GM12874 (cell line): ENCODE results near the gene COX4I1.

Experiments used
- TF ChIP-seq, protein P1 (sequence below): IDR thresholded peaks from 2 replicates; pipeline ENCODE4 v1.5.1; 2011; ENCODE audit warnings: low read depth, mild to moderate bottlenecking, control low read depth, low read length, moderate library complexity; ENCODE audit not compliant: insufficient read depth

The COX4I1 gene

DNA sequence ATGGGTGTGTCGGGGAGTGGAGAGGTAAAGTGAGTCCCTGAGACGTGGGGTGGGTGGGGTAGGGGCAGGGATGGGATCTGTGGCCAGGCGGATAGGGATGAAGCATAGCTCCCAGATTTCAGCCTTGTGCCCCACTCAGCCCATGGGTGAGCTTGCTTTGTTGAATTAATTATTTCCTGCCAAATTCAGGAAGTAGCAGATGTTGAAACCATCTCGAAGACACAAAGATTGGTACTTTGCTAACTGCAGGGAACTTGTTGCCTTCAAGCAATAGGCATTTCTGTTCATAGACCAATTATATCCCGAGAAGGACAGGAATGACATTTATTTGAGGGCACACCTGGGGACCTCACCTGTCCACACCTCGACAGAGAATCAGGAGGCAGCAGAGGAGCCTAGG, 37.6 kb upstream of the COX4I1 start:
- TF ChIP-seq, protein P1, sequence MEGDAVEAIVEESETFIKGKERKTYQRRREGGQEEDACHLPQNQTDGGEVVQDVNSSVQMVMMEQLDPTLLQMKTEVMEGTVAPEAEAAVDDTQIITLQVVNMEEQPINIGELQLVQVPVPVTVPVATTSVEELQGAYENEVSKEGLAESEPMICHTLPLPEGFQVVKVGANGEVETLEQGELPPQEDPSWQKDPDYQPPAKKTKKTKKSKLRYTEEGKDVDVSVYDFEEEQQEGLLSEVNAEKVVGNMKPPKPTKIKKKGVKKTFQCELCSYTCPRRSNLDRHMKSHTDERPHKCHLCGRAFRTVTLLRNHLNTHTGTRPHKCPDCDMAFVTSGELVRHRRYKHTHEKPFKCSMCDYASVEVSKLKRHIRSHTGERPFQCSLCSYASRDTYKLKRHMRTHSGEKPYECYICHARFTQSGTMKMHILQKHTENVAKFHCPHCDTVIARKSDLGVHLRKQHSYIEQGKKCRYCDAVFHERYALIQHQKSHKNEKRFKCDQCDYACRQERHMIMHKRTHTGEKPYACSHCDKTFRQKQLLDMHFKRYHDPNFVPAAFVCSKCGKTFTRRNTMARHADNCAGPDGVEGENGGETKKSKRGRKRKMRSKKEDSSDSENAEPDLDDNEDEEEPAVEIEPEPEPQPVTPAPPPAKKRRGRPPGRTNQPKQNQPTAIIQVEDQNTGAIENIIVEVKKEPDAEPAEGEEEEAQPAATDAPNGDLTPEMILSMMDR = no peak

DNA sequence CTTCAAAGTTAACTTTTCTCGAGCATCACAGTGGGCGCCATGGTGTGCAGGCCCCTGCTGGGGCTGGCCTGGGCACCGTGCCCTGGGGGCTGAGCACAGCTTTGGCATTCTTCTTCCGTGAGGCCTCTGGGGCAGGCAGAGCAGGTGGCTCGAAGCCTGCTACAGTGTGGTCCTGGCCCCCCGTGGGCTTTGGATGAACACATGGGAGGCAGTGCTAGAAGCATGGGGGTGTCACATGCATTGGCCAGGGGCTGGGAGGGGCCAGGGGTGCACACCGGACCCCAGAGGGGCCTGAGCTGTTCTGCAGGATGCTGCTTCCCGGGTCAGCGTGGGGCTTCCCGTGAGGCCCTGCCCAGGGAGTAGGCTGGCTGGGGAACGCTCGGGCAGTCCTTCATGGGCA, 36.5 kb upstream of the COX4I1 start:
- TF ChIP-seq, protein P1 = no peak

DNA sequence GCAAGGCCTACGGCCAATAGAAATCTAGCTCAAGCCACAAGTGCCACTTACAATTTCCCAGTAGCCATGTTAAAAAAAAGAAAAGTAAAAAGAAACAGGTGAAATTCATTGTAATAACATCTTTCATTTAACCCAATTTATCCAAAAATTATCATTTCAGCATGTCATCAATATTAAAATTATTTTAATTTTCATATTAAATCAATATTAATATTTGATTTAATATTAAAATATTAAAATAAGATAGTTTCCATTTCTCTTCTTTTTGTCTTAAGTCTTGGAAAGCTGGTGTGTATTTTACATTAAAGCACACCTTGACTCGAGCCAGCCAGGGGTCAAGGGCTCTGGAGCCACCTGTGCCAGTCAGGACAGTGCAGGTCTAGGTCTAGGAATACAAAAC, 35.9 kb upstream of the COX4I1 start:
- TF ChIP-seq, protein P1 = no peak

DNA sequence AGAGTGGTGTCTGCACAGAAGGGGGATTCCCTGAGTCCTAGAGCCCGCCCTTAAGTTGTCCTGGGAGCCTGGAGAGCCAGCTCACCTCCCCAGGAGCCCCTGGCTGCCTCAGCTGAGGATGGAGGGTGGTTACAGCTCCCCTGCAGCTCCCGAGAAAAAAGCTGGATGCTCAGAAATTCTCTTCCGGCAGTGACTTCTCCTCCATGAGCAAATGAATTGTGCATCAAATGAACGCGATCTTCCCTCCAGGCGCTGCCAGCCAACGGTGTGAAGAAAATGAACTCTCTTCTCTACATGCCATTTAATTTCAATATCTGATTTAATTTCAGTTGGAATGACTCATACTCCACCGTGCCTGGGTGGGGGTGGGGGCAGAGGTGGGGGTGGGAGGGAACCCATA, 34.3 kb upstream of the COX4I1 start:
- TF ChIP-seq, protein P1 = no peak

DNA sequence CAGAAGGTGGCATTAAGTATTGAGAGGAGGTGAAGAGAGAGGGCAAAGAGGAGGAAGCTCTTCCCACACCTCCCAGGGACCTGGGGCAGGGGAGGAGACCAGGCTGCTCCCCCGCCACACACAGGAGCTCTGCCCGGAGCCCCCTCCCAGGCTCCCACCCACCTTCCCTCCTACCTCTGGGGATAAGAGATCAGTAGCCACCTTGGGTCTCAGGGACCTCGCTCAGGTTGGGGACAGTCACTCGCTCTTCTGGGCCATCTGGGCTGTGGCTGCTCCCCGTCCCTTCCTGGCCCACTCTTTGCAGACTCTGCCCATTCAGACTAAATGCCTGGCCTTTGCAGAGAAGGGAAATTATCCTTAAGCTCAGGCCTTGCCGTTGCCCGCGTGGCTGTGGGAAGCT, 33.7 kb upstream of the COX4I1 start:
- TF ChIP-seq, protein P1 = no peak

DNA sequence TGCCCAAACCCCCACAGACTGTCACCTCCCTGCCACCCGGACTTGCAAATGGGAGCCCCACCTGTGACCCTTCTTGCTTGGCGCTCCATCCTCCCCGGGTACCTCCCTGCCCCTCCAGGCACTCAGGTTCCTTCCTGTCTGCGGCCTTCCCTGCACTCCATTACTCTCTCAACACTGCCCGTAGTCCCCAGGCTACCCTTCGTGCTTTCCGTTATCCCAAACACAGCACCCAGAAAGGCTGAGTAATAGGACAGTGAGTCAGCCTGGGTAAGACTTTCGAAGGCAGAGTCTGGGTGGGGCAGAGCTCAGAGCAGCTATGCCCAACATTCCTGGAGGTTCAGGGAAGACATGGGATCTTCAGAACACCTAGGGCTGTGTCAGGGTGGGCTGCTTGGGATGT, 32.0 kb upstream of the COX4I1 start:
- TF ChIP-seq, protein P1 = no peak

DNA sequence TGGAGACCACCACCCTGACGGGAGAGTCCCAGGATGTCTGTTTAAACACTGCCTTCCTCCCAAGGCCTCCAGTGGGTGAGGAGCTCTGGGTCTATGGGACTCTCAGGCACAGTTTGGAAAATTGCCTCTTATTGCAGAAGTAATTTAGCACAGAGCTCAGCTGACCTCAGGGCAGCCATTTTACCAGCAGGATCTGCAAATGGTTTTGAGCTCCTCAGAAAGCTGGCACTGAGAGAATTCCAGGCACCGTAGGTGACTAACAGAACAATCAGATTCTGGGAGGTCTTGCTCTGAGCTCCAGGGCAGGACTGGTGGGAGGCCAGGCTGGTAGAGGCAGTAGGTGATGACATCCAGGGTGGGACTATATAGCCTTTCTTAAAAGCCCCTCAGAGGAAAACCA, 31.3 kb upstream of the COX4I1 start:
- TF ChIP-seq, protein P1 = no peak

DNA sequence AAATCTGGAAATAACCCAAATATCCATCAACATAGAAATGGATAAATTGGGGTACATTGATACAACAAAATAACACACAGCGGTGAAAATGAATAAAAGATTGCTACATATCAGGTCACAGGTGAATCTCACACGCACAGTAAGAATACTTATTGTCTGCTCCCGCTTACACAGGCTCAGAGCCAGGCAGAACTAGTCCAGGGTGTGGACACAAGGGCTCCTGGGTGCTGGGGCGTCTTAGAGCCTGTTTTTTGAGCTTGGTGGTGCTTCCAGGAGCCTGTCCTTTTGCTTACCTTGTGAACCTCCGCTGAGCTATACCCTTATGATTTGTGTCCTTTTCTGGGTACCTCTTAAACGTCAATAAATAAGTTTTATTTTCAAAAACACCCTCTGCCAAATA, 28.8 kb upstream of the COX4I1 start:
- TF ChIP-seq, protein P1 = no peak
